Measurements from ENCODE around the gene IZUMO1.
A peak's percentile ranks its signal among the peaks of the same experiment; 100 is the strongest.

The IZUMO1 gene

GRCh38 chr19:48756686-48757085 is 10.0 kb upstream of the IZUMO1 start:
- DNase-seq, result no peak

GRCh38 chr19:48756212-48756611 is 9.5 kb upstream of the IZUMO1 start:
- DNase-seq, result no peak

- DNase-seq, result no peak
These were observed 9.1 kb upstream of the IZUMO1 start for GRCh38 chr19:48755787-48756186.

GRCh38 chr19:48755084-48755641 is 8.5 kb upstream of the IZUMO1 start, which contains the start of gene FGF21:
Gene FGF21, plus strand, starts transcription at chr19:48755524. Its CDS starts 713 bp downstream, at chr19:48756237.
- no peak for DNase-seq

GRCh38 chr19:48752496-48753365 is 6.0 kb upstream of the IZUMO1 start, which contains the start of gene FUT1:
Gene FUT1, minus strand, starts transcription at chr19:48752641. Its CDS starts 1,360 bp downstream, at chr19:48751281.
- DNase-seq, result no peak

GRCh38 chr19:48751845-48752495 is 5.3 kb upstream of the IZUMO1 start:
- no peak for DNase-seq

- peak; percentile 21 to 36 for DNase-seq
These were observed 4.2 kb upstream of the IZUMO1 start for GRCh38 chr19:48750771-48751504.

GRCh38 chr19:48750351-48750750 is 3.6 kb upstream of the IZUMO1 start:
- no peak for DNase-seq

- no peak for DNase-seq
These were observed 3.0 kb upstream of the IZUMO1 start for GRCh38 chr19:48749571-48750198.

GRCh38 chr19:48746110-48746509 is 599 bp downstream of the IZUMO1 start:
- DNase-seq, result no peak

GRCh38 chr19:48745208-48745995 is 1.3 kb downstream of the IZUMO1 start:
- peak; percentile 68 to 87 for DNase-seq

- DNase-seq, result no peak
These were observed 4.6 kb downstream of the IZUMO1 start for GRCh38 chr19:48742096-48742495.

GRCh38 chr19:48741129-48741999 is 5.3 kb downstream of the IZUMO1 start:
- no peak for DNase-seq

GRCh38 chr19:48740164-48740972 is 6.3 kb downstream of the IZUMO1 start, which contains the start of gene RASIP1:
Gene RASIP1, minus strand, starts transcription at chr19:48740610. Its CDS starts 328 bp downstream, at chr19:48740282.
- no peak for DNase-seq

GRCh38 chr19:48739404-48740163 is 7.1 kb downstream of the IZUMO1 start:
- no peak for DNase-seq

- DNase-seq, result peak; percentile 64 to 80
These were observed 7.9 kb downstream of the IZUMO1 start for GRCh38 chr19:48738557-48739403.

- no peak for DNase-seq
These were observed 9.2 kb downstream of the IZUMO1 start for GRCh38 chr19:48737360-48737998.
